ENCODE results near the gene COX6B2. TPM values are rescaled to one million over a fixed set of nuclear protein-coding genes. Genes with fewer than 3 reads are reported as not detected.

Gene COX6B2
- polyA plus RNA-seq, 3 donors, result 0.36 TPM; not detected in 2

- Histone ChIP-seq H3K27ac (ENCODE audit: low read depth in 1 of 2, low read length in 2 of 2) (peak overlapping the region; percentile 63 to 93), H3K9me3 (replicated peaks in 1 of 2; ENCODE audit: control insufficient read depth in 1 of 2, insufficient read depth in 1 of 2, low read length in 2 of 2) (no peaks in the 10 kb centered on the region), H2AFZ (ENCODE audit: insufficient read depth, low read depth, low read length, poor library complexity, severe bottlenecking) (peak overlapping the region; percentile 90), H3K27me3 (ENCODE audit: control insufficient read depth in 2 of 2, insufficient read depth in 2 of 2, low read length in 2 of 2) (no peaks in the 10 kb centered on the region), H3K4me1 (ENCODE audit: control insufficient read depth in 1 of 2, insufficient read depth in 2 of 2, low read length in 2 of 2) (peaks cover 43 to 56% of the 10 kb centered on the region in 2 donors), H4K20me1 (ENCODE audit: insufficient read depth, low read length) (peaks cover 43% of the 10 kb centered on the region), H3K36me3 (replicated peaks in 1 of 2; ENCODE audit: control insufficient read depth in 1 of 2, insufficient read depth in 2 of 2, low read length in 2 of 2) (peaks cover 30 to 32% of the 10 kb centered on the region in 2 donors), H3K4me2 (replicated peaks; ENCODE audit: extremely low read depth, low read length, poor library complexity, severe bottlenecking) (peak overlapping the region; percentile 99), H3K4me3 (replicated peaks in 1 of 3; ENCODE audit: low read depth in 2 of 3, low read length in 3 of 3) (peak overlapping the region; percentile 43 to 95 (median 92)), H3K79me2 (ENCODE audit: insufficient read depth, low read length) (peaks cover 43% of the 10 kb centered on the region), H3K9ac (ENCODE audit: insufficient read depth, low read length, poor library complexity, severe bottlenecking) (peak overlapping the region; percentile 83)
- TF ChIP-seq CTCF (IDR thresholded peaks at IDR 0.05), result no peak
- peaks cover 0 to 2% (median 0%) of the 10 kb centered on the region in 7 donors for H3K9me3 Mint-ChIP-seq
- peak; percentile 88 to 94 (median 88) for DNase-seq
- peak overlapping the region; percentile 90 to 99 (median 97) for H3K27ac Mint-ChIP-seq
- peaks cover 35 to 39% of the 10 kb centered on the region in 2 donors for H3K36me3 Mint-ChIP-seq
- peaks cover 4 to 14% (median 10%) of the 10 kb centered on the region in 3 donors for H3K27me3 Mint-ChIP-seq (ENCODE audit: low read depth in 3 of 3)
- H3K4me1 Mint-ChIP-seq, result peaks cover 57% of the 10 kb centered on the region
- 13% methylated on average over 18 of the region's 34 CpGs for WGBS (ENCODE audit: insufficient coverage)
- H3K4me3 Mint-ChIP-seq, result peak overlapping the region; percentile 100
- intact Hi-C loops (cut with micrococcal nuclease), result loop anchor here (2.0 to 5.0 kb wide), 5 partner anchors 43 to 93 kb away; partner anchors contain the start of gene KMT5C (in 1 of the 2)
Measured at GRCh38 chr19:55384920-55385723, 30.6 kb upstream of the COX6B2 start.

DNA sequence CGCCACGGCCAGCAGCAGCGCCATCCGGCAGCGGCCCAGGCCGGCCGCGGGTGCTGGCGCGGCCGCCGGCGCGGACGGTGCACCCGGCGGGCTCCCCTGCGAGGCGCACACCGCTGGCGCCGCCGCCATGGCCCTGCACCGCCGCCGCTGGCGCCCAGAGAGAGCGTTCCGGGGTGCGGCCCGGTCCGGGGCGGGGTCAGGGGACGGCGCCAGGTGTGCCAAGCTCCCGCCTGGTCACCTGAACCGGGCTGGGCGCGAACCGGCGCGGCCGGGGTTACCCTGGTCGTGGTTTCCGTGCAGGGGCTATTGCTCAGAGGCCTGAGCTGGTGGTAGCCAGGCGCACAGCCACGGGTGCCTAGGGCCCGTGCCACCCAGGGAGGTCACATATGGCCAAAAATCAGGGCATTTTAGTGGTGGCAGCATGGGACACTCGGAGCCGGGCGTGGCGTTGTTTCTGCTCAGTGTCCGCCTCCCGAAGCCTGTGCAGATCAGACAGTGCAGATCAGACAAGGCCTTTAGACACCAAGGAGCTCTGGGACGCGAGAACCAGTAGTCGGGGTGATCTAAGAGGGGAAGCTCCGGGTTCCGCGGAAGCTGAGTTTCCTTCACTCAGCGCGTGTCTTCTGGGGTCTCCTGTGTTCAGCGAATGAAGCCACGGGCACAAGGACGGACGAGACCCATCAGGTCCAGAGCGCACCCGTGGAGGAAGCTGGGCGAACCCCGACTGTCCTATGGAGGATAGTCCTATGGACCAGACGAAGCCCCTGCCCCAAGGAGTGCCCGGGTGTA lies 29.8 kb upstream of the COX6B2 start, which contains the start of gene TMEM238:
TSS of gene TMEM238 (minus strand) at position 162 of the 789 bp plus-strand sequence. CDS start at position 129, 33 bp downstream.
- H2AFZ ChIP-seq (ENCODE audit: insufficient read depth, low read depth, low read length, poor library complexity, severe bottlenecking), result peak within 1 kb of the TSS; percentile 90
- no peak for TF ChIP-seq CTCF (IDR thresholded peaks at IDR 0.05)
- no peaks in the 10 kb centered on the region for H3K27me3 ChIP-seq (ENCODE audit: control insufficient read depth in 2 of 2, insufficient read depth in 2 of 2, low read length in 2 of 2)
- H4K20me1 ChIP-seq (ENCODE audit: insufficient read depth, low read length), result peaks cover 35% of the 10 kb centered on the region
- H3K27ac ChIP-seq (ENCODE audit: low read depth in 1 of 2, low read length in 2 of 2), result peak within 1 kb of the TSS; percentile 63 to 93
- H3K4me1 ChIP-seq (ENCODE audit: control insufficient read depth in 1 of 2, insufficient read depth in 2 of 2, low read length in 2 of 2), result peaks cover 43 to 55% of the 10 kb centered on the region in 2 donors
- peak within 1 kb of the TSS; percentile 99 for H3K4me2 ChIP-seq (replicated peaks; ENCODE audit: extremely low read depth, low read length, poor library complexity, severe bottlenecking)
- H3K4me3 ChIP-seq (replicated peaks in 1 of 3; ENCODE audit: low read depth in 2 of 3, low read length in 3 of 3), result peak within 1 kb of the TSS; percentile 43 to 95 (median 92)
- Mint-ChIP-seq H3K27me3 (ENCODE audit: low read depth in 3 of 3) (peaks cover 6 to 15% (median 11%) of the 10 kb centered on the region in 3 donors), H3K4me3 (peak within 1 kb of the TSS; percentile 100), H3K36me3 (peaks cover 27 to 31% of the 10 kb centered on the region in 2 donors), H3K4me1 (peaks cover 50% of the 10 kb centered on the region), H3K9me3 (peaks cover 0 to 3% (median 0%) of the 10 kb centered on the region in 7 donors), H3K27ac (peak within 1 kb of the TSS; percentile 90 to 99 (median 97))
- H3K9me3 ChIP-seq (replicated peaks in 1 of 2; ENCODE audit: control insufficient read depth in 1 of 2, insufficient read depth in 1 of 2, low read length in 2 of 2), result no peaks in the 10 kb centered on the region
- H3K36me3 ChIP-seq (replicated peaks in 1 of 2; ENCODE audit: control insufficient read depth in 1 of 2, insufficient read depth in 2 of 2, low read length in 2 of 2), result peaks cover 22 to 24% of the 10 kb centered on the region in 2 donors
- peaks cover 36% of the 10 kb centered on the region for H3K79me2 ChIP-seq (ENCODE audit: insufficient read depth, low read length)
- H3K9ac ChIP-seq (ENCODE audit: insufficient read depth, low read length, poor library complexity, severe bottlenecking), result peak within 1 kb of the TSS; percentile 83
- intact Hi-C loops (cut with micrococcal nuclease), result loop anchor here (2.0 to 5.0 kb wide), 5 partner anchors 42 to 92 kb away; partner anchors contain the start of gene KMT5C (in 1 of the 2)
- DNase-seq, result peak in 1 of 3 donors; percentile 20
- WGBS (ENCODE audit: insufficient coverage), result 12% methylated on average over 72 of the region's 72 CpGs
